ENCODE measurements around the gene APOE.

Gene APOE

GRCh38 chr19:44955505-44956439 is 50.2 kb downstream of the APOE start:
- DNase-seq = peak in 1 of 3 experiments; percentile 54

GRCh38 chr19:44957526-44957925 is 51.9 kb downstream of the APOE start:
- DNase-seq = no peak

- no peak for DNase-seq
Measured at GRCh38 chr19:44958090-44958489, 52.5 kb downstream of the APOE start.
